HUES6 (cell line): ENCODE measurements around the gene HAUS7.

Experiments used
- H3K27ac ChIP-seq: 2 replicates; pipeline ENCODE4 v1.7.0; 2013; ENCODE audit warnings: low read depth, mild to moderate bottlenecking, low read length, inconsistent platforms
- H3K27me3 ChIP-seq: 2 replicates; pipeline ENCODE4 v1.6.1; 2013; ENCODE audit warnings: low read length; ENCODE audit not compliant: control insufficient read depth, insufficient read depth
- H3K36me3 ChIP-seq: 2 replicates; pipeline ENCODE4 v1.6.1; 2013; ENCODE audit warnings: low read length; ENCODE audit not compliant: control insufficient read depth, insufficient read depth
- H3K4me1 ChIP-seq: 2 replicates; pipeline ENCODE4 v1.6.1; 2013; ENCODE audit warnings: low read length; ENCODE audit not compliant: control insufficient read depth, insufficient read depth
- H3K4me3 ChIP-seq: 2 replicates; pipeline ENCODE4 v1.5.1; 2013; ENCODE audit warnings: low read depth, low read length
- H3K9ac ChIP-seq: one replicate; pipeline ENCODE4 v1.6.1; 2013; ENCODE audit warnings: mild to moderate bottlenecking, low read length
- H3K9me3 ChIP-seq: 2 replicates; pipeline ENCODE4 v1.6.1; 2013; ENCODE audit warnings: low read depth, low read length; ENCODE audit not compliant: control insufficient read depth, insufficient read depth

HAUS7 gene

DNA sequence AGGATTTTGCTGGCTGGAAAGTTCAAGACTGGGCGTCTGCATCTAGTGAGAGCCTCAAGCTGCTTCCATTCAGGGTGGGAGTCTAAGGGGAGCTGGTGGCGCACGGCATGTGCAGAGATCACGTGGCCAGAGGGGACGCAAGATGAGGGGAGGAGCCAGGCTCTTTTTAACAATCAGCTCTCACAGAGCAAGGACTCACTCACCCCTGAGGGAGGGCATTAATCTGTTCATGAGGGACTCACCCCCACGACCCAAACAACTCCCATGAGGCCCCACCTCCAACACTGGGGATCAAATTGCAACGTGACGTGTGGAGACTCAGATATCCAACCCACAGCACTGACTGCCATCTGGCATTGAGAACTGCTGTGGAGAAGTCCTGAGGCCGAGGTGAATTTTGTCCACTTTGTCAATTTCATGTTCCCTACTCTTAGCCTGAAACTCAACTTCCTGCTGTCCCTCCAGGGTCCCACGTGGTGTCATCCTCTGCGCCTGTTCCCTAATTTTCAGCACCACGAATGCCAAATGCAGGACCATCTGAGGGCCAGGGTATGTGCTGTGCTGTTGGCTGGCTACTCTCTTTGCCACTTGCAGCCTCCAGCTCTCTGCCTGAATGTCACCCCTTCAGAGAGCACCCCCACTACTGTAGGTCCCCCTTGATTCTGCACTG, 53.5 kb downstream of the HAUS7 start:
- Histone ChIP-seq H3K9me3 (peaks cover 25% of the 10 kb centered on the region; the same call in 1 of the 2 replicates), H3K27me3 (peaks cover 28% of the 10 kb centered on the region), H3K27ac (no peak overlapping the region), H3K36me3 (no peaks in the 10 kb centered on the region), H3K4me3 (no peak overlapping the region), H3K9ac (no peak overlapping the region), H3K4me1 (no peaks in the 10 kb centered on the region; the same call in 1 of the 2 replicates)

- H3K4me3 ChIP-seq, result no peak overlapping the region
- H3K9me3 ChIP-seq, result peaks cover 15% of the 10 kb centered on the region; the same call in 1 of the 2 replicates
- no peak overlapping the region for H3K27ac ChIP-seq
- H3K36me3 ChIP-seq, result no peaks in the 10 kb centered on the region
- H3K27me3 ChIP-seq, result peaks cover 45% of the 10 kb centered on the region
- no peak overlapping the region for H3K9ac ChIP-seq
- H3K4me1 ChIP-seq, result no peaks in the 10 kb centered on the region
Measured at GRCh38 chrX:153414856-153415510, 55.4 kb downstream of the HAUS7 start.

GRCh38 chrX:153413731-153414130, 56.6 kb downstream of the HAUS7 start:
- Histone ChIP-seq H3K36me3 (no peaks in the 10 kb centered on the region), H3K27me3 (peaks cover 44% of the 10 kb centered on the region), H3K9ac (no peak overlapping the region), H3K4me3 (no peak overlapping the region), H3K9me3 (peaks cover 14% of the 10 kb centered on the region; the same call in 1 of the 2 replicates), H3K4me1 (no peaks in the 10 kb centered on the region), H3K27ac (no peak overlapping the region)

GRCh38 chrX:153412746-153413720, 57.3 kb downstream of the HAUS7 start:
- peaks cover 18% of the 10 kb centered on the region; the same call in 1 of the 2 replicates for H3K9me3 ChIP-seq
- H3K9ac ChIP-seq, result no peak overlapping the region
- peaks cover 42% of the 10 kb centered on the region for H3K27me3 ChIP-seq
- H3K4me1 ChIP-seq, result no peaks in the 10 kb centered on the region
- no peaks in the 10 kb centered on the region for H3K36me3 ChIP-seq
- H3K4me3 ChIP-seq, result no peak overlapping the region
- no peak overlapping the region for H3K27ac ChIP-seq

DNA sequence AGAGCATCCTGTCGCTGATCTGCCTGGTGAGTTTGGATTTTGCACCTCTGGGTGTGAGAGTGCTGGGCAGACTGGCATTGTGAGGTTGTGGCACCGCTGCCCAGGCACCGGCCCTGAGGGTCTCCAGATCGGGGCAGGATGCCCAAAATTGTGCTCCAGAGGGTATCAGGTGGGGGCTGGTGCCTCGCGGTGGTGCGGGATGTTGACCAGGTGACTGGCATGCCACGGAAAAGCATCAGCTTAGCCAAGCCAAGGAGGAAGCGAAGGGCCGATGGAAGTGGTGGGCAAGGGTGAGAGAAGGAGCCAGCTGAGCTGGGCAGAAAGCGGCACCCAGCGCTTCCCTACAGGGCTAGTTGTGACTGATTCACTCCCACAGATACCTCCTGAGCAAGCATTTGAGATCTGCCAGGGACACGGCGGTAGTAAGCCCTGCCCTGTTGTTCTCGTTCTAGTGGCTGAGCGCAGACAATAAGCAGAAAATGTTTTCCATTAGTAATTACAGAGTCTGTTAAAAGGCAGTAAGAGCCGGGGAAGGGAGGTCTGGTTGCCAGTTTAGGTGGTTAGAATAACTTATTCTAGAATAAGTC, 58.3 kb downstream of the HAUS7 start:
- Histone ChIP-seq H3K27me3 (peaks cover 43% of the 10 kb centered on the region), H3K27ac (no peak overlapping the region), H3K4me3 (peak overlapping the region; percentile 50), H3K9me3 (peaks cover 23% of the 10 kb centered on the region; the same call in 1 of the 2 replicates), H3K4me1 (no peaks in the 10 kb centered on the region), H3K9ac (no peak overlapping the region), H3K36me3 (no peaks in the 10 kb centered on the region)

DNA sequence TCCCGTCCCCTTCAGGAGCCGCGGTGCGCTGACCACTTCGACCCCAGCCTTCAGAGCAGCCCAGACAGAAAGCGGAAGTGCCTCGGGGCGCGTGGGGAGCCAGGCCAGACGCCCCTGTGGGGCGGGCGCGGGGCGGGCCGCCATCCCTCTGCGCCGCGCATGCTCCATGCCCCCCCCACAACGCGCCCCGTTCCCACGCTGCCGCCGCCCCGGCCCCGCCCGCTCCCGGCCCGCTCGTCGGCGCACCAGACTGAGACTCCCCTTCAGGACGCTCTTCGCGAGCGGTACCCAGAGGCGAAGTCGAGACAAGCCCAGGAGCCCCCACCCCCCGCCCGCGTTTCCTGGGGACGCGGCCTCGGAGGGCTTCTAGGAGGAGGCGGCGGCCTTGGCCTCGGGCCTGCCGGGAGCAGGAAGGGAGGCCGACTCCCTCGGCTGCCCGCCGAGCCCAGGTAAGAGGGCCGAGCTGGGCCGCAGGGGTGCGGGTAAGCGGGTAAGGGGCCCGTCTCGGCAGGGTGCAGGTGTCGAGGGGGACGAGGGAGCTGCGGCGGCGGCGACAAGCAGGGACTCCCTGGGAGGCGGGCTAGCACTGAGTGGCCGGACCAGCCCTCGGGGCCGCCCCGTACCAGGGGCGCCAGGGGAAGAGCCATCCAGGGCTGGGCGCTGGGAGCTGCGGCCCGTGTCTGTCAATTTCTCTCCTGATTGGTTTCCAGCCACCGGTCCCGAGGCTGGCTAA, 59.0 kb downstream of the HAUS7 start, which contains the start of gene ZFP92:
Gene ZFP92 (plus strand): TSS at position 218 of the 733 bp plus-strand sequence. CDS start 6,851 bp downstream, outside the sequence.
- Histone ChIP-seq H3K4me3 (peak within 1 kb of the TSS; percentile 50), H3K27me3 (peaks cover 48% of the 10 kb centered on the region), H3K9ac (no peak within 1 kb of the TSS), H3K27ac (no peak within 1 kb of the TSS), H3K36me3 (no peaks in the 10 kb centered on the region), H3K9me3 (peaks cover 22% of the 10 kb centered on the region; the same call in 1 of the 2 replicates), H3K4me1 (no peaks in the 10 kb centered on the region)

DNA sequence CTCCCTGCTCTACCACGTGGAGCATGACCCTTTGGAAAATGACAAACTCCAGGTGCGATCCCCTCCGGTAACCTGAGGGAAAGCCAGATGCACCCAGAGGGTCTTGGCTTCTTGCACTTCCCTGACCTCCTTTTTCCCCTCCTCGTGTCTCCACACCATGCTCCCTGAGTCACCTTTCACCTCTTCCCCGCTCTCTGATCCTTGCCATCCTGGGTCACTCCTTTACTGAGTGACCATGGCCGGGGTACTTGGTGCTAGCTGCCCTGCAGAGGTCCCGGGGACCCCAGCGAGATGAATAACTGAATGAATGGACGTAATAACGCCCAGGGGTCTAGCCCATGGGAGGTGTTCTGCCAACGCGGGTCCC, 59.5 kb downstream of the HAUS7 start:
- Histone ChIP-seq H3K27ac (no peak overlapping the region), H3K27me3 (peaks cover 43% of the 10 kb centered on the region), H3K4me1 (no peaks in the 10 kb centered on the region), H3K9ac (no peak overlapping the region), H3K9me3 (peaks cover 21% of the 10 kb centered on the region; the same call in 1 of the 2 replicates), H3K36me3 (no peaks in the 10 kb centered on the region), H3K4me3 (peak overlapping the region; percentile 50)

GRCh38 chrX:153410373-153410772, 60.0 kb downstream of the HAUS7 start:
- H3K4me1 ChIP-seq, result no peaks in the 10 kb centered on the region
- H3K4me3 ChIP-seq, result no peak overlapping the region
- peaks cover 21% of the 10 kb centered on the region; the same call in 1 of the 2 replicates for H3K9me3 ChIP-seq
- no peak overlapping the region for H3K9ac ChIP-seq
- peaks cover 42% of the 10 kb centered on the region for H3K27me3 ChIP-seq
- H3K27ac ChIP-seq, result no peak overlapping the region
- no peaks in the 10 kb centered on the region for H3K36me3 ChIP-seq

GRCh38 chrX:153409414-153410101, 60.8 kb downstream of the HAUS7 start:
- no peaks in the 10 kb centered on the region for H3K4me1 ChIP-seq
- no peak overlapping the region for H3K9ac ChIP-seq
- no peak overlapping the region for H3K27ac ChIP-seq
- no peak overlapping the region for H3K4me3 ChIP-seq
- H3K9me3 ChIP-seq, result peaks cover 22% of the 10 kb centered on the region; the same call in 1 of the 2 replicates
- H3K36me3 ChIP-seq, result no peaks in the 10 kb centered on the region
- peaks cover 47% of the 10 kb centered on the region for H3K27me3 ChIP-seq
